GM15510 (cell line): ENCODE measurements around the gene MSX2.

Experiments used
- POLR2A ChIP-seq: IDR thresholded peaks from 3 replicates; pipeline ENCODE4 v1.6.1; 2011; ENCODE audit warnings: borderline replicate concordance; ENCODE audit not compliant: insufficient read length; ENCODE audit errors: extremely low read depth

The MSX2 gene

DNA sequence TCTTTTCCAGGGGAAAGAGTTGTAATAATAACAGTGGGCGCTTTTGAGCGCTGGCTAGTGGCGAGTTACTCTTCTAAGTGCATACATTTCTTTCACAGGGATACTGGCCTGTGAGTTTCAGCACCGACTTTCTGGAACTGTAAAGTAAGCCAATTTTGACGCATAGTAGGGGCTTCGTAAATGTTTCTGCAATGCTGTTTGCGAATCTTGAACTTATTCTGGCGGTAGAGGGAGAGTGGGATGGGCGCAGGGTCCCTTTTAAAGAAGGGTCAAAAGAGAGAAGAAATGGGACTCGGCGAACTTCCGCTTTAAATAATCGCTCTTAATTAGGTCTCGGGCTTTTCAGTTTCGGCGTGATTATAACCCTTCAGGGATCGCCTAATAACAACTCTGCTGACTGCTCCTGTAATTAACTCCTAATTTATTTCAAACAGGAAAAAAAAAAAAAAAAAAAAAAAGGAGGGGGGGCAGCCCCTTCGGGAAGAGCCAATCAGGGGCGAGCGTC lies 351 bp upstream of the MSX2 start:
- TF ChIP-seq POLR2A: no peak

DNA sequence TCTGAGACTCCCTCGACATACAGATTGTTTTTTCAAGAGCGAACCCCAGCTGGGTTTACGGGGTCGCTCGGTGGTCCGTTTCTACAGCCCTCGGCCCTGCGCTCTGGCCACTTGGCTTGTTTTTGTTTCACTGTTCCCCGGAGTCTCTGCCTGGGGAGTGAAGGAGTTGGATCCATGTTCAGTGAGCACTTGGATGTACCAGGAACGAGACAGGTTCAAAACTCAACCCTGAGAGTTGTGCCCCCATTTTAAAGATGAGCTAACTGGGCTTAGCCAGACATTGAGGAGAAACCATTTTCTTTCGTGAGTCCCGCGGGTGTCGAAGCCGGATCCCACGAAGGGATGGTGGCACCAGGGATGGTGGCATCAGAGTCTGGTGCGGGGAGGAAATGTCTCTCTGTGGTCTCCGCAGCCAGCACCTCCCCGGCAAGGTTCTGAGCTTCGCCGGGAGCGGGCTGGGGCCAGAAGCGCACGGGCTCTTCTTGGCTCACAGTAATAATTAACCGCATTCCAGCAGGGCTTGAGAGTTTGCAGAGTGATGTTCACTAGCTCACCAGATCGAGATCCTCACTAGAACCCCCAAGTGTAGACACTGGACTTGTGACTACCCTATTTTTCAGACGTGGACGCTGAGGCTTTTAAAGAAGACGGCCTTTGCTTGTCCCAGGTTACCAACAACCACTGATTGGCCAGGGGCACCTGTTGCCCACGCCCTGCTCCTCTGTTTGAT lies 1.0 kb downstream of the MSX2 start:
- TF ChIP-seq POLR2A: no peak

DNA sequence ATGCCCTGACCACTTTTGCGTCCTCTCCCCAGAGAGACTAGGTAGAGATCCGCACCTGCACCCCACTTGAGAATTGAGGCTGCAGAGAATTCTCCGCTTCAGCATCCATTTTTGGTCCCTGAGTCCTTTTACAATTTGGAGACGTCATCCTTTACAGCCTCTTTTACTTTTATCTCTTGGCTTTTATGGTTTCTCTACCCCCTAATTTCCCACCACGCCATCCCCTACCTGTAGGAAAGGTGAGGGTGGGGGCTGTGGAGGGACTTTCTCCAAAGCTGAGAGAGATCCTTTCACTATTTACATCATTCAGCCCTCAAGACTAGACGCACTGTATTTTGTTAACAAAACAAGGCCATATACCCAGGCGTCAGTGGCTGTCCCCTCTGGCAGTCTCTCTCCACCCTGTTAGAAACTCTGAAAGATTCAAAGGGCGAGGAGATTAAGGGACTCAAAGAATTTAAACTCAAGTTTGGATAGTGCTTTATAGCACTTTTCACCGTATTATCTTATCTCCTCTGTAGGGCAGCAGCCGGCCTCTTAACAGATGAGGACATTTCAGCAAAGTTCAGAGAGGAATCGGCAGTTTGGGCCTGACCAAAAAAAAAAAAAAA lies 1.7 kb downstream of the MSX2 start:
- TF ChIP-seq POLR2A: no peak

DNA sequence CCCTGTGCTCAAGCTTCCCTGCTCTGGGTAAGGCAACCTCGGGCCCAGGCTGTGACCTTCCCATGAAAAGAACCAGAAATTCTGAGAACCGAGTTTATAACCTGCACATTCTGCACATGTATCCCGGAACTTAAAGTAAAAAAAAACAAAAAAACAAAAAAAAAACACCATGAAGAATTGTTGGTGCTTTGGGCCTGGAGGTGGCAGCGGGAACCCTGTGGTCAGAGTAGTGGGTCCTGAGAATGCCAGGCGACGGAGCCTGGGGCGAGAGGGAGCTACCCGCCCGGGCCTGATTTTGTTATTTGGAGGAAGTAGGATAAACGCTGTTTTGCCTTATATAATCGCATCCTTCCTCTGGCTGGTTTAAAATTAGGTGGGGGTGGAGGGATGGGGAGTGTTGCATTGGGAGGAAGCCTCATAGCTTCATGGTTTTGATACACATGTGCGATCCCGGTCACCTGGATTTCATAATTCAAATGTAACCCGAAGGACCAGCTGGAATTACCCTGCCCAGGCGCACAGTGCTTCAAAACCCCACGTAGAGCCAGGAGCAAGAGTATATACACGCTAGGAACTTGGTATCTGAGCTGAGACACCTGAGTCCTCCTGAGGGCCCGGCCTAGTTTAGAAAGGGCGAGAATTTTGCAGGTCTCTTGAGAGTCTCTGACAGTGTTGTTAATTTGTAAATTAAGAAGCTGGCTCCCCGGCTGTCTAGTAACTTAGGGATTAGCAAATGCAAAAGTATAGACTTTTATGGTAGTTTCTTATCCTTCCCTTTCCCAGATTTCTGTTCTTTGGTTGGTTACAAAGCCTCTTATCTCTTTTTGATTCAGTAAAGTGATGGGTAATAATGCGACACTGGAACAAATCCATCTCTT lies 2.8 kb downstream of the MSX2 start:
- TF ChIP-seq POLR2A: no peak

DNA sequence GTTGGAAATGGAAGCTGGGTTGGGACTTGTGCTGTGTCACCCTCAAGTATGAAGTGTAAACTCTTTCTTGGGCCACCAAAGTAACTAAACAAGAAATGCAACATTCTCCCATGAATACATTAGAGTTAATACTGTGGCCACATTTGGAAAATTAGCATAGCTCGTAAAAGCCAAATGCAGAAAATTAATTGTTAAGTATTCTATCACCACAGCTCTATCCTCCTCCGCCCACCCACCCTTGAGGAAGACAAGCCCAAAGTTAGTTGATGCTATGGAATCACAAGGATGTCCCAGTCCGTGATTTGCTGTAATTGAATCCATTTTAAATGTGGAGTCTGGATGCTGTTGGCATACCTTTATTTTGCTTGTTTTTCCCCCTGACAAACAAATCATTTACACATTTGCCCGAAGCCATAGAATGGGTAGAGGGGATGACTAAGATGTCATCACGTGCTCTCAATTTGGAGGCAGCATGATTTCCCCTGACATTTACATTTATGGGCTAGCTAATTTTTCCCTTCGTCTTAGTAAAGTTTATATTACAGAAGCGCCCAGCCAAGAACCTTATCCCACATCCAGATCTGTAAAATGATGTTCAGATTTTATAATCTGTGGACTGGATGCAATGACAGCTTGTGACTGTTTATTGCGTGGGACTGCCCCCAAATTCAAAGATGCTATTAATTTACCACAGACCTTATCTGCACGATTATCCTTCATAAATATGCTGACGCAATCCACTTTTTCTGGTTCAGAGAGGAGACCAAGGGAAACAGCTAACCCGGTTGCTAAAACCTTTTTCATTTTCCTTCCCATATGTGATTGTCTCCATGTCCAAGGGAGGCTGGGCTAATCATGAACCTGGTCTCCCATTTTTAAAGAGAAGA lies 3.7 kb downstream of the MSX2 start:
- TF ChIP-seq POLR2A: no peak

DNA sequence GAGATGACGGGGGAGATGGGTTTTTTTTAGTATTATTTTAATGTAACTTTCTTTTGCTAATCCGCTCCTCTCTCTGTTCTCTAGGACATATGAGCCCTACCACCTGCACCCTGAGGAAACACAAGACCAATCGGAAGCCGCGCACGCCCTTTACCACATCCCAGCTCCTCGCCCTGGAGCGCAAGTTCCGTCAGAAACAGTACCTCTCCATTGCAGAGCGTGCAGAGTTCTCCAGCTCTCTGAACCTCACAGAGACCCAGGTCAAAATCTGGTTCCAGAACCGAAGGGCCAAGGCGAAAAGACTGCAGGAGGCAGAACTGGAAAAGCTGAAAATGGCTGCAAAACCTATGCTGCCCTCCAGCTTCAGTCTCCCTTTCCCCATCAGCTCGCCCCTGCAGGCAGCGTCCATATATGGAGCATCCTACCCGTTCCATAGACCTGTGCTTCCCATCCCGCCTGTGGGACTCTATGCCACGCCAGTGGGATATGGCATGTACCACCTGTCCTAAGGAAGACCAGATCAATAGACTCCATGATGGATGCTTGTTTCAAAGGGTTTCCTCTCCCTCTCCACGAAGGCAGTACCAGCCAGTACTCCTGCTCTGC lies 4.8 kb downstream of the MSX2 start:
- TF ChIP-seq POLR2A: no peak

DNA sequence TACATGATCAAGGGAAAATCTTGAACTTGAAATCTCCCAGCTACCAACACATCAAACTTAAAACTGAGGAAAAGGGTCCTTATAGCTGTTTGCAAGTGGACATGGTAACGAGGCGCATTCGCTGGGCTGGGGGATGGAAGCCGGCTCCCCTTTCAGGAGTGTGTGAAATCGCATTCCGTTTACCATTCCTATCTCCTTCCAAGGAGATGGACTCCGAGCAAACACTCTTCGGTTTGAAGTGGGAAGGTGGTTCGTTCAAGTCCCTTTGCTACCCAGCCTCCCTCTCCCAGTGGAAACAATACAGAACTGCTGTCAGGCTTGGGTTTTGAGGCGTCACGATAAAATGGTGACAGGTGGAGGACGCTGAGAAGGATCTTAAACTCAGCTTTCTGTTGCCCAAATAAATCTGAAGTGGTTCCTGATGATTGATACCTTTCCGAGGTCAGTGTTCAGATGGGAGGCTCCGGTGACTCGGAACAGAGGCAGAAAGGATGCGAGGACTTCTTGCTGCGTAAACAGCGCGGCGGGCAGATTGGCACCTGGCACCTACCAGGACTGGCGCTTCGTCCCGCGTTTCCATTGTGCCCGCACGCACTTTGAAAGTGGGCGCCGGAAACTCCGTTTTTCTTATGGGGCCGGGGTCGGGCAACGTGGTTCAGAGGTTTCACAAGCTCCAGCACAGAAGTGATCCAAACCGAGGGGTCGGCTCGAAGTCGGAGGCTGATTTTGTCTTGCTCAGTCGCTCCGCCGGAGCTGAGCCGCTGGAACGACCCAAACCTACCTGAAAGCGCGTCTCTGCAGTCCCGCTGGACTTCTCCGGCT lies 7.0 kb downstream of the MSX2 start:
- no peak for TF ChIP-seq POLR2A

DNA sequence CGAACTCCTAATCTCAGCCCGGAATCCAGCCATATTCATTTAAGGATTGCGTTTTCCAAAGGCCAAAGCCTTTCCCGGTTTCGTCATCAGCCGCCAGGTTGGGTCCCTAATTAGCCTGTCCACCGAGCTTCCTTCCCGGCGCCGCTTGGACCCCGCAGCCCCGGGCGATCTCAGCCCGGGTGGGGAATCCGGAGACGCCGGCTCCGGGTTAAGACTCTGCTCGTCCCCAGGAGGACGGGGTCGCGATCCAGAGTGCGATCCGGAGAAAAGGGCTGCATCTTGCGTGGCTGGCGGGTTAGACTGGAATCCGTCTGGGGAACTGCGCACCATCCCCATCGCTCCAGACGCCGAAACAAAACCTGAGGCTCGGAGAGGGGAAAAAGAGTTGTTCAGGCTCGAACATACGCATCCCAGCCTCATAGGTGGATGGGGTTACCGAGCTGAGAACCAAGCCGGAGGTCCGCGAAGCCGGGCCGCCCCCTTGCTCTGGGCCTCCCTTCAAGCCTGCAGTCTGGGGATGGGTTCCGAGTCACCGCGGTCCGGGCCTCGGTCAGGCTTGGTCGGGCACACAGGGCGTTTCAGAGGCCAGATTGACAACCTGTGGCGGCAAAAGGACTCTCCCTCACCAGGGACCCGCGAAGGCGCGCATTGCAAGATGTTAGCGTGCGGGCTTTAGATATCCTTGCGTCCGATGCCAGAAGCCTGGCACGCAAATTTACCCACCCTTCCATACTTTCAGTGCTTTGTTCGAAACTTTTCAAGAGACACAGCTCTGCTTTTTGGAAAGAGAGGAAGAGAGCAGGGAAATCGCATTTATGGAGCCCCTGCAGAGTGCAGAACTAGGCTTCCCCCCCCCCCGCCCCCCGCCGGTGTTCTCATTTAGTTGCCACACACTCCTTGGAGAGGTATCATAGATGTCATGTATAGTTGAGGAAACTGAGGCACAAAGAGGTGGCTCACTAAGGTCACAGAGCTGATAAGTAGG lies 7.9 kb downstream of the MSX2 start:
- TF ChIP-seq POLR2A: no peak

DNA sequence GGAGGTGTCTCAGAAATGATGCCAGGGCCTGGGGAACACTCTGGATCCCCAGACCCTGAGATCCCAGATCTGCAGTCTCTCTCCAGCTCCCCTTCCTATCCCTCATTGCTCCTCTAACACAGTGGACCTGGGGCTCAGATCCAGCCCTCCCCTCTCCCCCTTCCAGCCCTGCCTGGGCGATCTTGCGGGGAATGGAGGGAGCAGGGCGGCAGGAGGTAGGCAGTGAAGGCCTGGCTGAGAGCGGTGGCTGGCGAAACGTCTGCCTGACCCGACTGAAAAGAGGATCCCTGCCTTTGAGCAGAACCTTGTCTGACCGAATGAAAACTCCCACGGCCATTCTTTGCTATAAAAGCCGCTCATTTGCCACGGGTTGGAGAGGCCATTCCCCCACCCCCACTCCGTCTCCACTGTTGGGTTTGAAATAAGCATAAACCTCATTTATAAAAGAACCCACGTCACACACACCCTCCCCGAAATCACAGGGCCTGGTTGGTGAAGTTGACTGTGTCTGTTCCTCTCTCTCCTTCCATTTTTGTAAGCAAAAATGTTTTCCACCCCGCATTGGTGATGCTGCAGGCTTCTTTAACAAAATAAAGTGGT lies 8.8 kb downstream of the MSX2 start:
- no peak for TF ChIP-seq POLR2A

DNA sequence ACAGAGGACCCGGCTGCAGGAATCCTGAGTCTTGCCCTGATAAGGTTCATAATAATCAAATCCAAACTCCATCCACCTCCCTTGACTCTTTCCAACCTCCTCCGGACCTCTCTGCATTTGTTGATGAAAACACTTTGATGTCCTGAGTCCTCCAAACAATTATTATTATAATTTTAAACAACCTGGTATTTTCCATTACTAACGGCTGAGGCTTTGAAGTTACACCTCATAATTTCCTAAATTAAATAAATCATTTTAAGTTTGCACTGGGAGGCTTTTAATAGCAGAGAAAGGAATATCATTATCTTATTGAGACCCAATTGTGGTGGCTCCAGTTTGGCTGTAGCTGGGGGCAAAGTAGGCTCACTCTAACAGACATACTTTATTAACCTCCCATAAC lies 9.5 kb downstream of the MSX2 start:
- no peak for TF ChIP-seq POLR2A

DNA sequence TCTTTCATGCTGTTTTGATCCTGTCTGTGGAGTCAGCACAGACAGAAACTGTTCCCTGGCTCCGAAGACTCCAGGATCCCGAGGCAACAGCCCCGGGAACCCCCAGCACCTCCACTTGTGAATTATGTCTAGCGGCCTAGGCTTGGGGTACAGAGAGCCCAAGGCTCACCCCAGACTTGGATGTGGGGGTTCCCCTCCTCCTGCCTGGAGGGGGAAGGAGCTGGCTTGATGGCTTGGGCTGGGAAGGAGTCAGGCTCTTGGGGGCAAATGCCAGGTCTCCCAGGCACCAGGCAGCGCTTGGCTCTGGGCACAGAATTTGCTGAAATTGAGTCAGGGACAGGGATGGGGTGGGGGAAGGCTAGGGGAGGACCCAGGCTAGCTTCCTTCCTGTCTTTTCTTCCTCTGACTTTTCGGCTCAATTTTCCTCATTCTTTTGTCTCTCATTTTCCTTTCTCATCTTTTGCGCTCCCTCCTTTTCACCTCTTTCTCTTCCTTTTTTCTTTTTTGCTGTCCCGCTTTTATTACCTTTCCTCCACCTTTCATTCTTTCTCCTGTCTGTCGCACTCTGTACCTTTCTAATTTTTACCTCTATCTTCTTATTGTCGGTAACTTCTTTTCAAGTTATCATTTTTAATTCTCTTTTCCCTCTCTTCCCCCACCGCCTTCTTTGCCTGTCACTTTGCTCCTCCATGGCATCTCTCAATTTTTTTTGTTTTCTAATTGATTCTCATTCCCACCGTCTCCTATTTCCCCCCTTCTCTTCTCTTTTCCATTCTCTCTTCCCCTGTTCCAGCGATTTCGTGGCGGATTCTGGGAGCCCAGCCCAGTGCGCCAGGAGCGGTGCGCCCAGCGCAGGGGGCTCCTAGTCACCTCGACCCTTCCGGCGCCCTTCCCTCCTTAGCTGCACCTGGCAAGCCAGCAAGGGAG lies 10.5 kb downstream of the MSX2 start:
- TF ChIP-seq POLR2A: no peak
